Esophagus muscularis mucosa (tissue), 3 donors: ENCODE data around the gene HRAS.

ENCODE experiments used
- POLR2A ChIP-seq: fragments of 450-650 bp; IDR thresholded peaks from one replicate; pipeline ENCODE4 v1.6.1; 2017; ENCODE audit warnings: antibody characterized with exemption, moderate library complexity, mild to moderate bottlenecking, low read depth
- POLR2AphosphoS5 ChIP-seq, 2 donors: sonication (generic); formaldehyde crosslinking; IDR thresholded peaks; one replicate each; pipeline ENCODE4 v1.6.1; 2017; ENCODE audit warnings: antibody characterized with exemption in 2 of 2
- TF ChIP-seq, protein P1 (sequence below), 3 experiments: fragments of 200-600 bp in 2 of 3; fragments of 450-650 bp in 1 of 3; sonication (generic) in 2 of 3; IDR thresholded peaks; one replicate each; pipeline ENCODE4 v1.5.1; 2017 to 2019; ENCODE audit warnings: antibody characterized with exemption in 3 of 3, mild to moderate bottlenecking in 2 of 3, moderate library complexity in 1 of 3

DNA sequence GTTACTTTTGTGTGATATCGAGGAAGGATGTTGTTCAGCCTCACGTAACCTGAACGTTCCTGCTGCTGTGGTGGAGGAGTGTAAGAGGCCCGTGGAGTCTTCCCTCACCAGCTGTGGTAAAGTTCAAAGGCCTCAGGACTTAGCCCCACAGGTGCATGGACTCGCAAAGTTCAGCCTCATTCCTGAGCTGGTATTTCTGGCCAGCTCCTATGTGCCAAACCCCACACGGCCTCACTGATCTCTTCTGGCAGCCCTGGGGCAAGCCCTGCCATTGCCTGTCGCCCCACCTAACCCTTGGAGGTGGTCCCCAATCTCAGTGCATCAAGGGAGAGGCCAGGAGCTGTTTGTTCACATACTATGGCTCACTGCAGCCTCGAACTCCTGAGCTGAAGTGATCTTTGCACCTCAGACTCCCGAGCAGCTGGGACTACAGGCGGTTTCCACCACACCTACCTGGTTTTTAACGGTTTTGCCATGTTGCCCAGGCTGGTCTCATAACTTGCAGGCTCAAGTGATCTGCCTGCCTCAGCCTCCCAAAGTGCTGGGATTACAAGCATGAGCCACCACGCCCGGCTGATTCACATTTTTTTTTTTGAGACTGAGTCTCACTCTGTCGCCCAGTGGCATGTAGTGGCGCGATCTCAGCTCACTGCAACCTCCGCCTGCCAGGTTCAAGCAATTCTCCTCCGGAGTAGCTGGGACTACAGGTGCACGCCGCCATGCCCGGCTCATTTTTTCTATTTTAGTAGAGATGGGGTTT, 43.1 kb upstream of the HRAS start:
- TF ChIP-seq, protein P1, sequence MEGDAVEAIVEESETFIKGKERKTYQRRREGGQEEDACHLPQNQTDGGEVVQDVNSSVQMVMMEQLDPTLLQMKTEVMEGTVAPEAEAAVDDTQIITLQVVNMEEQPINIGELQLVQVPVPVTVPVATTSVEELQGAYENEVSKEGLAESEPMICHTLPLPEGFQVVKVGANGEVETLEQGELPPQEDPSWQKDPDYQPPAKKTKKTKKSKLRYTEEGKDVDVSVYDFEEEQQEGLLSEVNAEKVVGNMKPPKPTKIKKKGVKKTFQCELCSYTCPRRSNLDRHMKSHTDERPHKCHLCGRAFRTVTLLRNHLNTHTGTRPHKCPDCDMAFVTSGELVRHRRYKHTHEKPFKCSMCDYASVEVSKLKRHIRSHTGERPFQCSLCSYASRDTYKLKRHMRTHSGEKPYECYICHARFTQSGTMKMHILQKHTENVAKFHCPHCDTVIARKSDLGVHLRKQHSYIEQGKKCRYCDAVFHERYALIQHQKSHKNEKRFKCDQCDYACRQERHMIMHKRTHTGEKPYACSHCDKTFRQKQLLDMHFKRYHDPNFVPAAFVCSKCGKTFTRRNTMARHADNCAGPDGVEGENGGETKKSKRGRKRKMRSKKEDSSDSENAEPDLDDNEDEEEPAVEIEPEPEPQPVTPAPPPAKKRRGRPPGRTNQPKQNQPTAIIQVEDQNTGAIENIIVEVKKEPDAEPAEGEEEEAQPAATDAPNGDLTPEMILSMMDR (IDR thresholded peaks at IDR 0.05) = no peak
- TF ChIP-seq POLR2A (no peak), POLR2AphosphoS5 (IDR thresholded peaks at IDR 0.05) (no peak)
